Measurements from ENCODE around the gene SEMA3F.

DNA sequence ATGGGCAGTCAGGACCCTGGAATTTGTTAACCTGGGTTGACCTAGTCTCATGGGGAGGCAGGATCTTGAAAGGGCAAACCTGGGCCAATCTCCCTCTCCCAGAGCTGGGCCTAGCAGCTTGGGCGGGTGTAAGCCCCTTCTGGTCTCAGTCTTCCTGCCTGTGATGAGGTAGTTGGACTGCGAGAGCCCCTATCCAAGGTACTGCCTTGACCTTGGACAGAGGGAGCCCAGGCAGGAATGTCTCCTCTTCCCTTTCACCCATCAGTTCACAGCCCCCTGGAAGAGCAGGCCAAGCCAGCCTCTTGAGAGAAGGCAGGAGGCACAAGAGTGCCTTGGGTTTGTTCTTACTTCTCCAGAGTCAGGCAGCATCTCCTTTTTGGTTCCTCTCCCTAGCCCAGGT lies 24.7 kb upstream of the SEMA3F start:
- TF ChIP-seq CTCF (IDR thresholded peaks at IDR 0.05; ENCODE audit: low read depth, low read length): no peak
- TF ChIP-seq EZH2phosphoT487 (IDR thresholded peaks at IDR 0.05; ENCODE audit: low read depth): no peak
